Peyer's patch (tissue), 4 donors: ENCODE measurements around the gene MEIOC.

Experiments
- CTCF ChIP-seq, 6 experiments: fragments of 450-650 bp in 4 of 6; fragments of 200-600 bp in 2 of 6; sonication (generic) in 1 of 6; IDR thresholded peaks; one replicate each; pipeline ENCODE4 v1.5.1; 2017 to 2019; ENCODE audit warnings: antibody characterized with exemption in 6 of 6, mild to moderate bottlenecking in 3 of 6, moderate library complexity in 1 of 6
- POLR2A ChIP-seq, 2 donors: fragments of 450-650 bp; IDR thresholded peaks; one replicate each; pipeline ENCODE4 v1.5.1; 2017; ENCODE audit warnings: antibody characterized with exemption in 2 of 2, mild to moderate bottlenecking in 2 of 2, moderate library complexity in 2 of 2

GRCh38 chr17:44648963-44649362 is 7.3 kb upstream of the MEIOC start:
- no peak for TF ChIP-seq CTCF (IDR thresholded peaks at IDR 0.05)
- no peak for TF ChIP-seq POLR2A (IDR thresholded peaks at IDR 0.05)
